GM18508 (cell line): Measurements from ENCODE around the gene PTPRH.
"Not testable (repeated sequence)": the region's sequence is repeated elsewhere in the genome, so short reads cannot be mapped to it uniquely, and the experiment has no call there.

ENCODE experiments used
- ATAC-seq: cut with Tn5 transposase; IDR thresholded peaks from one replicate; pipeline ENCODE4 v1.9.1; 2021; ENCODE audit warnings: moderate number of reproducible peaks; ENCODE audit not compliant: insufficient read depth, unreplicated experiment

The PTPRH gene

GRCh38 chr19:55188625-55189024 is 20.7 kb downstream of the PTPRH start:
- ATAC-seq: no peak

DNA sequence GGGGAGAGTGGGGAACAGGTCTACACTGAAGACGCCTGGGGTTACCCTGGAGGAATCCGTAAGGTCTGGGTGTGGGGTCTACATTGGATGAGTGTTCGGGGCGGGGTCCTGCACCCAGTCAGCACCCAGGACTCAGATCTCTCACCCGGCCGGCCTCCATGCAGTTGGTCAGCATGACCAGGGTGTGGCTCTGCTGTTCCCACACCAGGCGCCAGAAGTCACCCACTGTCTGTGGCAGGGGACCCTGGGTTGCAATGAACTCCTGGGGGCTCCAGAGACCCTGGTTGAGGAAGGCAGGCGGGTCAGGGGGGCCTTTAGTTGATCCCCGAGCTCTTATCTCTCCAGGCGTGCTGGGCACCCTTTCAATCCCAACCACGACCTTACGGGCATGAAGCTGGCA is 23.2 kb downstream of the PTPRH start:
- ATAC-seq: no peak

- ATAC-seq: no peak
Measured at GRCh38 chr19:55181740-55182139, 27.6 kb downstream of the PTPRH start.

- ATAC-seq: no peak
Measured at GRCh38 chr19:55179606-55180484, 29.5 kb downstream of the PTPRH start, which contains the start of gene SYT5. TSS of gene SYT5 (minus strand) at chr19:55180289. CDS start at chr19:55179041, 1,248 bp downstream.

GRCh38 chr19:55178781-55179599 is 30.3 kb downstream of the PTPRH start:
- no peak for ATAC-seq

GRCh38 chr19:55176076-55176475 is 33.2 kb downstream of the PTPRH start:
- no peak for ATAC-seq

DNA sequence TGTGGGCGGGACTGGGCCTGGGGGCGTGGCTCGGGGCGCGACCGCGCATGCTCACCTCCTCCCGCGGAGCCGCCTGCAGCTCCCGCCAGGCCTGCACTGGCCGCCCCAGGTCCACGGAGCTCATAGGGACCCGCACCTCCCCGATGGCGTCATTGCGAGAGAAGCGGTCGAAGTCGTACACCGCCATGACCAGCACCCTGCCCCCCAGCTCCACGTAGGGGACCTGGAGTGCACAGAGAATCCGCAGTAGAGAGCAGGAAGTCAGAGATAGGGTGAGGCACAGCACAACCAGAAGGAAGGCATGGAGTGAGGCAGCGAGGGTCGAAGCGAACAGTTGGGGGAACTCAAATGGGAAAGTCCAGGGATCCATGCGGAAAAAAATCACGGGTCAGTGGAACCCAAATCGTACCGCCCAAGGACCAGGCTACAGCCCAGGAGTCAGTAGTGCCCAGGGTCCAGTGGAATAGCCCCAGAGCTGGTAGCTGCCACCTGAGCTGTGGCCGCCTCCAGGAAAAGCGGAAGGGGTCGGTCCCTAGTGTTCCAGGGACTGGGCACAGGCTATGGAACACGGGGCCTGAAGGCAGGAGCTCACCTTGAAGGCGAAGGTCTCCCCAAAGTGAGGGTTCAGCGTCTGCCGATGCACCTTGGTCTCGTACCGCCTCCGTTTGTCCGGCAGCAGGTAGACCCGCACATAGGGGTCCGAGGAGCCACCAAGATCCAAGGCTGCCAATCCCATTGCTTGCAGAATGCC is 34.0 kb downstream of the PTPRH start:
- no peak for ATAC-seq

GRCh38 chr19:55174425-55175116 is 34.7 kb downstream of the PTPRH start:
- no peak for ATAC-seq

DNA sequence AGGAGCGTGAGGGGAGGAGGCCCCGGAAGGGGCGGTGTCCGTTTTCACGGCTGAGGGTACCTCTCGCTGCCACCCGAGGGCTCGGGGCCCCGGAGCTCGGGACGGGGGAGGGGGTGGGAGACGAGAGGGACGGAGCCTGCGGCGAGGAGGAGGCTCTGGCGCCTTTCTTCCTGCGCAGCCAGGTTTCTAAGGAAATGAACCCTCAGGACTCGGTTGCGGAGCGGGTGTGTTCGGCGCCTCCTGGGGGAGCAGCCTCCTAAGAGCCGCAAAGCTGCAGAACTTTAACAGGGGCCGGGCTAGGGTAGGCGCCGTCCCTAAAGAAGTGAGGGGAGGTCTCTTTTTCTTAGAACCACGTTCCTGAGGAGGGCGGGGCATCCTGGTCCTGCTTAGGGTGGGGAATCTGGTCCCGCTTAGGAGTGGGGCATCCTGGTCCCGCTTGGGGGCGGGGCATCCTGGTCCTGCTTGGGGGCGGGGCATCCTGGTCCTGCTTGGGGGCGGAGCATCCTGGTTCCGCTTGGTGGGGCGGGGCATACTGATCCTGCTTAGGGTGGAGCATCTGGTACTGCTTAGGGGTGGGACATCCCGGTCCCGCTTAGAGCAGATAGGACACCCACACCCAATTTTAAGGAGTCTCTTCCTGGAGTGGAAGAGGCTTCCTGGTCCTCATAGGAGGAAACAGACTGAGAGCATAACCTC is 35.4 kb downstream of the PTPRH start:
- no peak for ATAC-seq

GRCh38 chr19:55173186-55173713 is 36.1 kb downstream of the PTPRH start:
- no peak for ATAC-seq

DNA sequence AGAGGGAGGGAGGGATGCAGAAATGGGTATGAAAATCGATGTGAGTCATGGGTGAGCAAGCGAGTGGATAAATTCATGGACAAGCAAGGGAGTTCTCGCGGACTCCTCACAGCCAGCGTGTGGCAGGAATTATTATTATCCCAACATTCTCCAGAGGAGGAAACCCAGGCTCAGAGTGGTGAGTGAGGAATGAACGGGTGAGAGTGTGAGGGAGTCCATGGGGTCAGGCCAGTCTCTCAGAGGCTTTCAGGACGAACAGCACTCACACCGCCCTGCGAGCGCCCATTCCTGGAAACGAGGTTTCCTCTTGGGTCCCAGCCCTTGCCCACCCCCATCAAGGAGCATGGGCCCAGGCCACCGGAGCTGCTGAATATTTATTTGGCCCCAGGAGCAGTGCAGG is 36.6 kb downstream of the PTPRH start:
- no peak for ATAC-seq

DNA sequence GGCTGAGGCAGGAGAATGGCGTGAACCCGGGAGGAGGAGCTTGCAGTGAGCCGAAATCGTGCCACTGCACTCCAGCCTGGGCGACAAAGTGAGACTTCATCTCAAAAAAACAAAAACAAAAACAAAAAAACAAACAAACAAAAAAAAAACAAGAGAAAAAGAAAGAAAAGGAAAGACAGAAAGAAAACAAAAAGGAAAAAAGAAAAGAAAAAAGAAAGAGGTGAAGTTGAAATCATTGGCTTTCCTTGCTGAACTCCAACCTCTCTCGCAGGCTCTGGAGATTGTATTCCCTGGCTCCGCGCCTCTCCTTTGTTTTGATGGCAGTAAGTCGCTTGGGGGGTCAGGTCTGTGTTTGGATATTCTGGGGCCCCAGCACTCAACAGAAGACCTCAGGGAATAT is 37.0 kb downstream of the PTPRH start:
- not testable (repeated sequence) for ATAC-seq

- no peak for ATAC-seq
Measured at GRCh38 chr19:55171440-55171839, 37.9 kb downstream of the PTPRH start.

GRCh38 chr19:55169136-55169535 is 40.2 kb downstream of the PTPRH start:
- no peak for ATAC-seq

GRCh38 chr19:55166530-55167268 is 42.6 kb downstream of the PTPRH start, which contains the start of gene DNAAF3:
TSS of gene DNAAF3 (minus strand) at chr19:55166613. CDS start at chr19:55166413, 200 bp downstream.
- ATAC-seq: no peak

- no peak for ATAC-seq
Measured at GRCh38 chr19:55165952-55166529, 43.3 kb downstream of the PTPRH start.

- no peak for ATAC-seq
Measured at GRCh38 chr19:55161571-55162322, 47.6 kb downstream of the PTPRH start.
